Measurements from ENCODE around the gene PRKN. TPM values are rescaled to one million over a fixed set of nuclear protein-coding genes. Genes with fewer than 3 reads are reported as not detected.

The PRKN gene
- total and polyA plus RNA-seq, 5 donors from 2014 or later: 0.24 to 3.7 (median 2.5) TPM

DNA sequence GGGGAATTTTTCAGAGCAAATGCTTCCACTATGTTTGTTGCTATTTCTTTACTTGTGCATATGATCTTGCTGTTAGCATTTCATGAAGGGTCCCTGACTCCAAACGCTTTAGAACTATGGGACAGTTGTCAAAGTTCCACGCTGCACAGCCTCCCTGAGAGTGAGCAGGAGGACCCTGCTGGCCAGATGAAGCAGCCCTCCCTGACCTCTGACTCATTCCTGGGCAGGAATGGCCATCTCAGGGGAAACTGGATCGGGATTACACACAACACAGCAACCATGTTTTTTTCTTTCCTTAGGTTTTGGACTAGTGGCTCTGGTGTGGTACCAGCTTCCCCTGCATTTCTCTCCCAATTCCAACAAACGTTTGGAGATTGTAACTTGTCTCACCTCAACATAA, 742.9 kb downstream of the PRKN start:
- Histone ChIP-seq H3K4me3 (ENCODE audit: low read depth, low read length) (no peak overlapping the region), H3K27ac (ENCODE audit: insufficient read depth, low read length, poor library complexity, severe bottlenecking) (no peak overlapping the region), H3K27me3 (ENCODE audit: control insufficient read depth, insufficient read depth, low read length) (no peaks in the 10 kb centered on the region), H3K9me3 (ENCODE audit: control insufficient read depth in 2 of 2, low read length in 2 of 2) (peaks cover 0 to 5% of the 10 kb centered on the region in 2 experiments), H3K36me3 (ENCODE audit: control insufficient read depth, insufficient read depth, low read length) (no peaks in the 10 kb centered on the region), H3K4me1 (ENCODE audit: control insufficient read depth, insufficient read depth, low read length, poor library complexity, severe bottlenecking) (no peaks in the 10 kb centered on the region)
- Mint-ChIP-seq H3K36me3 (peaks cover 4% of the 10 kb centered on the region), H3K27me3 (no peaks in the 10 kb centered on the region), H3K9me3 (peaks cover 2 to 16% (median 8%) of the 10 kb centered on the region in 7 donors), H3K4me1 (no peaks in the 10 kb centered on the region), H3K27ac (no peak overlapping the region), H3K4me3 (no peak overlapping the region)
- ATAC-seq (ENCODE audit: low read depth in 2 of 2) (no peak), DNase-seq (no peak)

DNA sequence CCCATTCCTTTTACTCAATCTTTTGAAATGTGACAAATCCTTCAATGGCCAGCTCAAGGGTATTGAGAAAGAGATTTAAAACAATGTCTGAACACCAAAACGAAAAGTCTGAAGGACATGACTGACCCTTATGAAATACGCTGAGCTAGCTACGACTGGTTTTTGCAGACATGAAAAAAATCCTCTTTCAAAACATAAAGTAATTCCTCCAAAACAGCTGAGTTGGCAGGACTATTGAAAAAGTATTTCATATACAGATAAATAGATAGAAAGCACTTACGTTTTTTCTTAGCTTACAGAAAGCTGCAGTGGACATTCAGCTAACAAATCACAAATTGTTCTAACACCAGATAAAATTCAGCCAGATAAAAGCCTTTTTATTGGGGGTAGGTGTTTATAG, 751.0 kb downstream of the PRKN start:
- no peaks in the 10 kb centered on the region for H3K36me3 ChIP-seq (ENCODE audit: control insufficient read depth, insufficient read depth, low read length)
- no peaks in the 10 kb centered on the region for H3K27me3 ChIP-seq (ENCODE audit: control insufficient read depth, insufficient read depth, low read length)
- ATAC-seq (ENCODE audit: low read depth in 2 of 2) (no peak), DNase-seq (no peak)
- Mint-ChIP-seq H3K36me3 (peaks cover 3% of the 10 kb centered on the region), H3K4me1 (no peaks in the 10 kb centered on the region), H3K27ac (no peak overlapping the region), H3K27me3 (peaks cover 4% of the 10 kb centered on the region), H3K9me3 (peaks cover 0 to 9% (median 4%) of the 10 kb centered on the region in 7 donors), H3K4me3 (no peak overlapping the region)
- H3K4me1 ChIP-seq (ENCODE audit: control insufficient read depth, insufficient read depth, low read length, poor library complexity, severe bottlenecking): no peaks in the 10 kb centered on the region
- H3K4me3 ChIP-seq (ENCODE audit: low read depth, low read length): no peak overlapping the region
- peaks cover 0 to 3% of the 10 kb centered on the region in 2 experiments for H3K9me3 ChIP-seq (ENCODE audit: control insufficient read depth in 2 of 2, low read length in 2 of 2)
- H3K27ac ChIP-seq (ENCODE audit: insufficient read depth, low read length, poor library complexity, severe bottlenecking): no peak overlapping the region

DNA sequence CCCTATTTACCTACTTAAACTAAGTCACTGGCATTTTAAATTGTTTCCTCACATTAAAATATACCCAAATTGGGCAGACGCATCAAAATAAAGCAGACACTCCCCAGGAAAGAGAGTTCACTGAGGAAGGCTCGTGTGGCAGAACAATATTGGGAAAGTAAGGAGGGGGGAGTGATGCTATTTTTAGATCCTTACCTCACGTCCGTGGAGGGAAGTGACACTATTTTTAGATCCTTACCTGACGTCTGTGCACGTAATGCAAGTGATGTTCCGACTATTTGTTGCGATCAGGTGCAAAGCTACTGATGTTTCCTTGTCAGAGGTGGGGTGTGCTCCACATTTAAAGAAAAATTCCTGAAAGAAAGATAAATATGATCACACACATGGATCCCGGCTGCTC, 754.5 kb downstream of the PRKN start:
- Mint-ChIP-seq H3K4me3 (no peak overlapping the region), H3K27ac (no peak overlapping the region), H3K27me3 (peaks cover 4% of the 10 kb centered on the region), H3K9me3 (peaks cover 0 to 6% (median 0%) of the 10 kb centered on the region in 7 donors), H3K36me3 (peaks cover 3% of the 10 kb centered on the region), H3K4me1 (no peaks in the 10 kb centered on the region)
- H3K4me1 ChIP-seq (ENCODE audit: control insufficient read depth, insufficient read depth, low read length, poor library complexity, severe bottlenecking): no peaks in the 10 kb centered on the region
- H3K27ac ChIP-seq (ENCODE audit: insufficient read depth, low read length, poor library complexity, severe bottlenecking): no peak overlapping the region
- ATAC-seq (ENCODE audit: low read depth in 2 of 2) (no peak), DNase-seq (no peak)
- H3K4me3 ChIP-seq (ENCODE audit: low read depth, low read length): no peak overlapping the region
- H3K9me3 ChIP-seq (ENCODE audit: control insufficient read depth in 2 of 2, low read length in 2 of 2): no peaks in the 10 kb centered on the region
- no peaks in the 10 kb centered on the region for H3K36me3 ChIP-seq (ENCODE audit: control insufficient read depth, insufficient read depth, low read length)
- no peaks in the 10 kb centered on the region for H3K27me3 ChIP-seq (ENCODE audit: control insufficient read depth, insufficient read depth, low read length)

DNA sequence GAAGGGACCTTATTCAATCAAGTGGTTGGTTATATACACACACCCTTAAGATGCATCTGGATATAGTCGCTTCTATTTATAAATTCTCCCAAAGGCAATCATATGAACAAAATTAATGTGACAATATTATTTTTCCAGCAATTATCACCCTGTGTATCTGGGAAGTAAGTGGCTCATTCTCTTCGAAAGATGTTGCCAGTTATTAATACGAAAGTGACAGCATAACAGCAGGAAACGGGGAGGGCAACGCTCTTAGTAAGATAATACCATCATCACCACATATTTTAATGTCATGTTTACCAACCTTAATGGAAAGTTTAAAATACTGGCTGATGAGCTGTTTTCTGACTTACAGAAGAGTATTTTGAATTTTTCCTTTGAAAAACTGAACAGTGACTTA, 756.5 kb downstream of the PRKN start:
- peaks cover 3% of the 10 kb centered on the region for H3K36me3 Mint-ChIP-seq
- DNase-seq (no peak), ATAC-seq (ENCODE audit: low read depth in 2 of 2) (no peak)
- H3K9me3 Mint-ChIP-seq: peaks cover 0 to 2% (median 0%) of the 10 kb centered on the region in 7 donors
- H3K4me3 Mint-ChIP-seq: no peak overlapping the region
- H3K36me3 ChIP-seq (ENCODE audit: control insufficient read depth, insufficient read depth, low read length): no peaks in the 10 kb centered on the region
- H3K4me1 ChIP-seq (ENCODE audit: control insufficient read depth, insufficient read depth, low read length, poor library complexity, severe bottlenecking): no peaks in the 10 kb centered on the region
- H3K27ac Mint-ChIP-seq: no peak overlapping the region
- no peaks in the 10 kb centered on the region for H3K9me3 ChIP-seq (ENCODE audit: control insufficient read depth in 2 of 2, low read length in 2 of 2)
- H3K4me3 ChIP-seq (ENCODE audit: low read depth, low read length): no peak overlapping the region
- H3K27me3 Mint-ChIP-seq: no peaks in the 10 kb centered on the region
- H3K4me1 Mint-ChIP-seq: no peaks in the 10 kb centered on the region
- H3K27me3 ChIP-seq (ENCODE audit: control insufficient read depth, insufficient read depth, low read length): no peaks in the 10 kb centered on the region
- H3K27ac ChIP-seq (ENCODE audit: insufficient read depth, low read length, poor library complexity, severe bottlenecking): no peak overlapping the region

DNA sequence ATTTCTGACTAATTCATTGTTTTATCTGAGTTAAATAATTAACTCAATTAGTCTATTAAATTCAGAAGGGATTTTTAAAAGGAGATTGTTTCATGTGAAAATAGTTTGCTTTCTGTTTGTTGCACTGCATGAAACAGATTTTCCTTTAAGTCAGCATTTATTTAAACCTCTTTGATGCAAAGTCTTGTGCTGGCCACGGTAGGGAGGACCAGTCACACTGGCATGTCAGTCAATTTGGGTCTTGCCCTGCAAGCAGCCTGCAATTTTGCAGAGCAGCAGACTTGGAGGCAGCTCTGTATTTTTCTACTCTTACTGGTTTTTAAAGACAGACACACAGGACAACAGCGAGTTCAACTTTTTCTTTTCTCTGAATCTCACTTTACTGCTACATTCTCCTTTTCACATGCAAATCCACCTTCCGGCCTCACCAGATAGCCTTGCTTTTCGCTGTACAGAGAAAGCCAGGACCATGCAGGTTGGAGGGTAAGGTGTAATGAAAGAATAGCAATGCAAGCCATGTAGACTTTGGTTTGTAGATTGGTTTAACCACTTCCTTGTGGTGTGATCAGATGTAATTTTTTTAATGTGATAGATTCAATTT, 763.8 kb downstream of the PRKN start:
- no peaks in the 10 kb centered on the region for H3K4me1 ChIP-seq (ENCODE audit: control insufficient read depth, insufficient read depth, low read length, poor library complexity, severe bottlenecking)
- no peak overlapping the region for H3K4me3 ChIP-seq (ENCODE audit: low read depth, low read length)
- H3K36me3 Mint-ChIP-seq: no peaks in the 10 kb centered on the region
- H3K27me3 ChIP-seq (ENCODE audit: control insufficient read depth, insufficient read depth, low read length): no peaks in the 10 kb centered on the region
- DNase-seq (no peak), ATAC-seq (ENCODE audit: low read depth in 2 of 2) (no peak)
- H3K9me3 ChIP-seq (ENCODE audit: control insufficient read depth in 2 of 2, low read length in 2 of 2): no peaks in the 10 kb centered on the region
- H3K4me3 Mint-ChIP-seq: no peak overlapping the region
- H3K27ac Mint-ChIP-seq: no peak overlapping the region
- H3K36me3 ChIP-seq (ENCODE audit: control insufficient read depth, insufficient read depth, low read length): no peaks in the 10 kb centered on the region
- no peaks in the 10 kb centered on the region for H3K27me3 Mint-ChIP-seq
- H3K9me3 Mint-ChIP-seq: peaks cover 0 to 2% (median 0%) of the 10 kb centered on the region in 7 donors
- H3K27ac ChIP-seq (ENCODE audit: insufficient read depth, low read length, poor library complexity, severe bottlenecking): no peak overlapping the region
- H3K4me1 Mint-ChIP-seq: no peaks in the 10 kb centered on the region

DNA sequence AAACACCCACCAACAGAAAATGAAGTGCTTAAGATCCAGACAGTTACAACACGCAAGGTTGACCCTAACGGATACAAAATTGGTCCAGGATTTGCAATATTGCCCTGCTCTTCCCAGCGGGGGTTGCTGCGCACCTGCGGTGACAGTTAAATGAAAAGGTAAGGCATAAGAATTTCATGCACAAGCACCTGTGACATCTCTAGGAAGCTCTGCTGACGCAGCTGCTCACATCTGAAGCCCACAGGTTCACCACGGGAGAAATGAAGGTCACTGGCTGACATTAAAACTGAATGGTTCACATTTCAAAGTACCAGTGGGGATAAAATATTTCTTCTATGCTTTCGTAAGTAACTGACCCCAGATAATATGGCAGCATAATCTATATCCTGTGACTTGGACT, 764.4 kb downstream of the PRKN start:
- Mint-ChIP-seq H3K4me3 (no peak overlapping the region), H3K4me1 (no peaks in the 10 kb centered on the region), H3K27me3 (no peaks in the 10 kb centered on the region), H3K36me3 (no peaks in the 10 kb centered on the region), H3K27ac (no peak overlapping the region), H3K9me3 (peaks cover 0 to 2% (median 0%) of the 10 kb centered on the region in 7 donors)
- DNase-seq (no peak), ATAC-seq (ENCODE audit: low read depth in 2 of 2) (no peak)
- H3K27me3 ChIP-seq (ENCODE audit: control insufficient read depth, insufficient read depth, low read length): no peaks in the 10 kb centered on the region
- H3K9me3 ChIP-seq (ENCODE audit: control insufficient read depth in 2 of 2, low read length in 2 of 2): no peaks in the 10 kb centered on the region
- no peak overlapping the region for H3K27ac ChIP-seq (ENCODE audit: insufficient read depth, low read length, poor library complexity, severe bottlenecking)
- no peak overlapping the region for H3K4me3 ChIP-seq (ENCODE audit: low read depth, low read length)
- no peaks in the 10 kb centered on the region for H3K36me3 ChIP-seq (ENCODE audit: control insufficient read depth, insufficient read depth, low read length)
- no peaks in the 10 kb centered on the region for H3K4me1 ChIP-seq (ENCODE audit: control insufficient read depth, insufficient read depth, low read length, poor library complexity, severe bottlenecking)

DNA sequence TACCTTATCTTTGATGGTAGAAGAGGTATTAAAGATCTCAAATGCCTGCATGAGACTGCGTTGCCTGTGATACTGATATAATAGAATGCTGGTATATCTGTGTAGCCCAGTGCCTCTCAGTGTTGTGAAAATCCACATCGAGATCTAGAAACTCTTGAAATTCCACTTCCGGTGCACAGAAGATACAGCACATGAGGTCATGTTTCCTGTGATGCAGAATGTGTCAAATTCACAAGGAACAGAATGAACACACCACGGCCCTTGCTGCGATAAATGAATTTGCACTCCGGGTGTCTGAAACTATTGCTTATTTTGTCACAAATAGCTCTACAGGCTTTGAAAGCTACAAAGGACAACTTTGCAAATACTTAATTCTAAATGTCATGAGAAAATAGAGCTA, 765.8 kb downstream of the PRKN start:
- no peaks in the 10 kb centered on the region for H3K4me1 ChIP-seq (ENCODE audit: control insufficient read depth, insufficient read depth, low read length, poor library complexity, severe bottlenecking)
- H3K27me3 Mint-ChIP-seq: no peaks in the 10 kb centered on the region
- no peak overlapping the region for H3K4me3 Mint-ChIP-seq
- no peaks in the 10 kb centered on the region for H3K9me3 ChIP-seq (ENCODE audit: control insufficient read depth in 2 of 2, low read length in 2 of 2)
- no peak overlapping the region for H3K4me3 ChIP-seq (ENCODE audit: low read depth, low read length)
- no peak overlapping the region for H3K27ac Mint-ChIP-seq
- H3K27ac ChIP-seq (ENCODE audit: insufficient read depth, low read length, poor library complexity, severe bottlenecking): no peak overlapping the region
- no peaks in the 10 kb centered on the region for H3K4me1 Mint-ChIP-seq
- H3K27me3 ChIP-seq (ENCODE audit: control insufficient read depth, insufficient read depth, low read length): no peaks in the 10 kb centered on the region
- H3K36me3 ChIP-seq (ENCODE audit: control insufficient read depth, insufficient read depth, low read length): no peaks in the 10 kb centered on the region
- no peak for DNase-seq
- no peak for ATAC-seq (ENCODE audit: low read depth in 2 of 2)
- H3K36me3 Mint-ChIP-seq: no peaks in the 10 kb centered on the region
- peaks cover 0 to 2% (median 0%) of the 10 kb centered on the region in 7 donors for H3K9me3 Mint-ChIP-seq

DNA sequence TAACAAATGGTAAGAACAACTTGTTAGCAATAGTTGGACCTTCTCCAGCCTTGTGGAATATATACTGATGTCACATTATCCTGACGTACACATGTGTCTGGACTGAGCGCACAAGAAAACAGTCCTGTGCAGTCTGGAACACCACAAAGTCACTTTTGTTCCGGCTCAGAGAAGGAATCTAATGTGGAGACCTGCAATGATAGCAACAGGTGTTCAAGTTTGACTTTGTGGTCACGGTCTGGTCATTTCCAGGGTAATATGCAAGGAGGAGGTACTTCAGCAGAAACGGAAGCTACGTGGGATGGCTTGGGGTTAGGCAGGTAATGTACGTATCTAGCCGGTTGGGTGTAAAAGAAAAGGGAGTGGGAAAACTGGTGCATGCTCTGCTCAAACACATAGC, 766.5 kb downstream of the PRKN start:
- H3K4me1 Mint-ChIP-seq: no peaks in the 10 kb centered on the region
- Histone ChIP-seq H3K27me3 (ENCODE audit: control insufficient read depth, insufficient read depth, low read length) (no peaks in the 10 kb centered on the region), H3K4me3 (ENCODE audit: low read depth, low read length) (no peak overlapping the region), H3K36me3 (ENCODE audit: control insufficient read depth, insufficient read depth, low read length) (no peaks in the 10 kb centered on the region), H3K27ac (ENCODE audit: insufficient read depth, low read length, poor library complexity, severe bottlenecking) (no peak overlapping the region), H3K9me3 (ENCODE audit: control insufficient read depth in 2 of 2, low read length in 2 of 2) (no peaks in the 10 kb centered on the region), H3K4me1 (ENCODE audit: control insufficient read depth, insufficient read depth, low read length, poor library complexity, severe bottlenecking) (no peaks in the 10 kb centered on the region)
- H3K4me3 Mint-ChIP-seq: no peak overlapping the region
- H3K9me3 Mint-ChIP-seq: peaks cover 0 to 2% (median 0%) of the 10 kb centered on the region in 7 donors
- no peak overlapping the region for H3K27ac Mint-ChIP-seq
- H3K27me3 Mint-ChIP-seq: no peaks in the 10 kb centered on the region
- ATAC-seq (ENCODE audit: low read depth in 2 of 2) (no peak), DNase-seq (no peak)
- no peaks in the 10 kb centered on the region for H3K36me3 Mint-ChIP-seq
